Testis (tissue), 2 donors: ENCODE data around the gene PLCXD1.

Experiments used
- CTCF ChIP-seq, 3 experiments: fragments of 450-650 bp in 2 of 3; fragments of 200-600 bp in 1 of 3; sonication (generic) in 1 of 3; IDR thresholded peaks; one replicate each; pipeline ENCODE4 v1.5.1; 2016 to 2019; ENCODE audit warnings: antibody characterized with exemption in 3 of 3, mild to moderate bottlenecking in 2 of 3, moderate library complexity in 1 of 3
- POLR2A ChIP-seq: fragments of 450-650 bp; IDR thresholded peaks from one replicate; pipeline ENCODE4 v1.6.1; 2017; ENCODE audit warnings: antibody characterized with exemption, mild to moderate bottlenecking, moderate library complexity

GRCh38 chrX:327660-328126, 46.5 kb downstream of the PLCXD1 start:
- TF ChIP-seq CTCF (IDR thresholded peaks at IDR 0.05) (no peak), POLR2A (no peak)
